Stimulated activated CD4-positive, alpha-beta T cell treated with anti-CD3 and anti-CD28 coated beads, TNF-alpha, amount 100 ng/mL, for 4 hours (primary cell): ENCODE results near the gene NFAT5.
"Not testable (repeated sequence)": the region's sequence is repeated elsewhere in the genome, so short reads cannot be mapped to it uniquely, and the experiment has no call there.

Experiments used
- DNase-seq, 3 experiments: peaks; one replicate each; pipeline ENCODE4 v3.0.0-alpha.2; 2020; ENCODE audit warnings: low read depth in 3 of 3

The NFAT5 gene

DNA sequence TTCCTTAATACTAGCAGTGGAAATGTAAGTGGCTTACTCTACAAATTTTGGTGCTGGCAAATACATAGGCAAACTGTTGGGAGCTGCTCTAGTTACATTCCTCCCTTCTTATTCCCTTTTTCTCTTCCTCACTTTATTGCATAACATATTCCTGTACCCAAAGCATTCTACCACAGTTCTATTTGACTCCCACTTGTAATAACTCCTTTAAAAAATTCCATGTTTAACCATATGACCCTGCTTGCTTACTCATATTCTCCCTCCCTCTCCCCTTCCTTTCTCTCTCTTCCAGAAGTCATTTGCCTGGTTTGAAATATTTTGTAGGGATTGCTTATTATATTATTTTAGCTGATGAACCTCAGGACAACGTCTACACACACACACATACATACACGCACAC lies 137.9 kb downstream of the NFAT5 start:
- no peak for DNase-seq

DNA sequence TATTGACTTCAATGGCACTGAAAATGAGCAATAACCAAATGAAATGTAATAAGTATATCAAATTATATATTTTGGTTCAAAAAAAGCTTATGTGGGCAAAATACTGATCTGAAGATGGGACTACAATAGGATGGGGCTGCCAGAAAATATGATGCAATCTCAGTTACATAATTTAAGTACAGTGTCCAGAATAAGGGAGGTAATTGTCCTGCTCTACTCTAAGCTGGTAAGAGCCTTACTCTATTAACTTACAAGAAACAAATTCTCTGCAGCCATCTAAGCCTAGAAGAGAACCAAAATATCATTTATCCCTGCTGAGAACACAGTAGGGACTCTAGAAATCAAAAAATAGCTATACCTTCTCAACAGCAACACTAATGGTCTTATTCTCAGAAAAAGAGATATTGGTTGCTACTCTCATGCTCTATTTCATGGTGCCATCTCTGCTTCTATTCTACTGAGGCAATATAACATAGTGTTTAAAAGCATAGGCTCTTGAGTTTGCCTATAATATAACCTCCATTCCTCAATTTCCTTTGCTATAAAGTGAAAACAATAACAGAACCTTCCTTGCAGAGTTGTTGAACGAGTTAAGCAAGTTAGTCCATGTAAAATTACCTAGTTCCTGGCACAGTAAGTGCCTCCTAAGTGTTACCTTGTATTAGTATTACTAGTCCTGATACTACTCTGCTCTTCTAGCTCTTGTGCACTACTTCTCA lies 140.6 kb downstream of the NFAT5 start:
- DNase-seq = no peak

- DNase-seq = no peak
These were observed 141.2 kb downstream of the NFAT5 start for GRCh38 chr16:69706975-69707340.

GRCh38 chr16:69707920-69708683 lies 142.3 kb downstream of the NFAT5 start:
- DNase-seq = no peak

DNA sequence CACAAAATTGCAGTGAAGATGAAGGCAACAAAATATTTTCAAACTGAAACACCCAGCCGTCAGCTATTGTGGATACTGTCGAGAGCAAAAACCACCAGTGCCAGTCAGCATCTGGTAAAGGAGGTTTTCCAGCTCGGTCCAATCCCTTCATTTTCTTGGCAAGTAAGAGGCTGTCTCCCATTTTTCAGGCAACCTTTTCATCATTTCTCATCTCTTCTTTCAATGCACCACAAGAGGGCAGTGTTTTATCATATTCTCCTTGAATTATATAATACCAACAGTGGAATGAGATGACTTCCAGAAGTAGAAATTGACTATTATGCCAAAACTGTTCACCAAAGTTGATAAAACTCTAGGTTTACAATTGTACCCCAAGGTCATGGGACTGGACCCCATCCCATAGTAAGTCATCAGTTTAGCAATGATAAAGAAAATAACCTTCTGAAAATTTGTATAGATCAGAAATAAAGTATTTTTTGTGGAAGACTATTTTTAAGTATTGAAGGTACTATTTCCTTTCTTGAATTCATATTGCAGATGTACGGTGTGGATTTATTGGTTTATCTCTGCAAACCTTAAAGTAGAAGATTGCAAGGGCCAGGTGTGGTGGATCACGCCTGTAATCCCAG lies 143.8 kb downstream of the NFAT5 start:
- no peak for DNase-seq

- DNase-seq = no peak
These were observed 145.5 kb downstream of the NFAT5 start for GRCh38 chr16:69711115-69711740.

- no peak for DNase-seq
These were observed 146.5 kb downstream of the NFAT5 start for GRCh38 chr16:69712277-69712676.

- no peak for DNase-seq
These were observed 147.3 kb downstream of the NFAT5 start for GRCh38 chr16:69712914-69713581.

GRCh38 chr16:69717066-69717465 lies 151.3 kb downstream of the NFAT5 start:
- no peak for DNase-seq

DNA sequence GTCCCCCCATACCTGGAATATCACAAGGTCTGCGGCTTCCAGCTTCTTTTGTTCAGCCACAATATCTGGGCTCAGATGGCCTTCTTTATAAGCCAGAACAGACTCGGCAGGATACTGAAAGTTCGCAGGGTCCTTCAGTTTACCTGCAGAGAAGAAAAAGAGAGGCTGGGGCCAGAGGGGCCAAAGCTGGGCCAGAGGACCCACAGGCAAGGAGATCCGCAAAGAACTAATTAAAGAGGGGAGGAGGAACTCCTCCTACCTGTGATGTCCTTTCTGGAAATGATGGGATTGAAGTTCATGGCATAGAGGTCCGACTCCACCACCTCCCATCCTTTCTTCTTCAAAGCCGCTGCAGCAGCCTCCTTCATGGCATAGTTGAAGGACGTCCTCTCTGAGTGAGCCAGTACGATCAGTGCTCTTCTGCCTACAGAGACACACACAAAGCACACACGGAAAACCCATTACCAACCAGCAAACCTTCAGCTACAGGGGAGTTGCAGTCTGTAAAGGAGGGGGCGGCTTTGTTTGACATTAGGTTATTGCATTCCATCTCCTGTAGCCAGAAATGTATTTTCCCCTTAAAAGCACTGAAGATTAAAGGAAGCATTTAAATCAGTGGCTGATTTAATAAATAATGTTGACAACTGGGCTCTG lies 152.5 kb downstream of the NFAT5 start:
- DNase-seq = no peak

DNA sequence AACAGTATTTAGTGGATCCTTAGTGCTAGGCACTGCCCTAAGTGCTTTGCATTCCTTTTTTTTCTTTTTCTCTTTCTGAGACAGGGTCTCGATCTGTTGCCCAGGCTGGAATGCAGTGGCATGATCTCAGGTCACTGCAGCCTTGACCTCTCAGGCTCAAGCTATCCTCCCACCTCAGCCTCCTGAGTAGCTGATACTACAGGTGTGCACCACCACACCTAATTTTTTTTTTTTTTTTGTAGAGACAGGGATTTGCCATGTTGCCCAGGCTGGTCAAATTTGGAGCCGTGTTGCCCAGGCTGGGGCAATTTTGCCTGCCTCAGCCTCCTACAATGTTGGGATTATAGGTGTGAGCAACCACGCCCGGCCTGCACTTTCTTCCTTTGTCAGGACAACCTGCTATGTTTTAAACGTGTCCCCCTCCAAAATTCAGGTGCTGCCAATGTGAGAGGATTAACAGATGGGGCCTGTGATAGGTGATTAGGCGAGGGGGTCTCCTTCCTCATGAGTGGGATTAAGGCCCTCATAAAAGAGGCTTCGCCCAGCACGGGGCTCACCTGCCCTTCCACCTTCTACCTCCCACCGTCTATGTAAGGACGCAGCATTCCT lies 155.2 kb downstream of the NFAT5 start:
- no peak for DNase-seq

DNA sequence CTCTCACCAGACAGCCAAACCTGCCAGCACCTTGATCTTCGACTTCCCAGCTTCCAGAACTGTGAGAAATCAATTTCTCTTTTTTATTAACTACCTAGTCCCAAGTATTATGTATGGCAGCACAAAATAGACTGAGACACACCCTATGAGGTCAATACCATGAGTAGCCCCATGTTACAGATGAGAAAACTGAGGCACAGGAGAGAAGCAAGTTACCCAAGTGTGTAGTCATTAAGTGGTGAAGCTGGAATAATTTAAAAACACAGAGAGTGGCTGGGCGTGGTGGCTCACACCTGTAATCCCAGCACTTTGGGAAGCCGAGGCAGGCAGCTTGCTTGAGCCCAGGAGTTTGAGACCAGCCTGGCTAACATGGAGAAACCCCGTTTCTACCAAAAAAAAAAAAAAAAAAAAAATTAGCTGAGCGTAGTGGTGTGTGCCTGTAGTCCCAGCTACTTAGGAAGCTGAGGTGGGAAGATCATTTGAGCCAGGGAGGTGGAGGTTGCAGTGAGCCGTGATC lies 155.7 kb downstream of the NFAT5 start:
- DNase-seq = no peak

DNA sequence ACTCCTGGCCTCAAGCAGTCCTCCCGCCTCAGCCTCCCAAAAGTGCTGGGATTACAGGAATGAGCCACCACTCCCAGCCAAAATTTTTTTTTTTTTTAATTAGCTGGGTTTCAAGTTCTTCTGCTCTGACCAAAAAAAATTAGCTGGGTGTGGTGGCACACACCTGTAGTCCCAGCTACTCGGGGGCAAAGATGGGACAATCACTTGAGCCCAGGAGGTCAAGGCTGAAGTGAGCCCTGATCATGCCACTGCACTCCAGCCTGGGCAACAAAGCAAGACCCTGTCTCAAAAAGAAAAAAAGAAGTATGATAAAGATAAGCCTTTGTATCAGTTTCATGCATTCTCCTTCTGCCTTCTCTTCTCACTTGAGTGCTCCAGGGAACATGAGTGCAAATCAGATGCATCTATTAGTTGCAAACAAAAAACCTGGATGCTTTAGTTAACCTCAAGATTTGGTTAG lies 158.7 kb downstream of the NFAT5 start:
- no peak for DNase-seq

- no peak for DNase-seq
These were observed 159.3 kb downstream of the NFAT5 start for GRCh38 chr16:69724981-69725479.

GRCh38 chr16:69725480-69726312 lies 159.9 kb downstream of the NFAT5 start:
- no peak for DNase-seq

- DNase-seq = peak; percentile 69 to 77 (median 69)
These were observed 160.7 kb downstream of the NFAT5 start, which contains the start of gene NQO1 for GRCh38 chr16:69726313-69727060. NQO1 (minus strand) TSS chr16:69726560; CDS start chr16:69726439, 121 bp downstream.

DNA sequence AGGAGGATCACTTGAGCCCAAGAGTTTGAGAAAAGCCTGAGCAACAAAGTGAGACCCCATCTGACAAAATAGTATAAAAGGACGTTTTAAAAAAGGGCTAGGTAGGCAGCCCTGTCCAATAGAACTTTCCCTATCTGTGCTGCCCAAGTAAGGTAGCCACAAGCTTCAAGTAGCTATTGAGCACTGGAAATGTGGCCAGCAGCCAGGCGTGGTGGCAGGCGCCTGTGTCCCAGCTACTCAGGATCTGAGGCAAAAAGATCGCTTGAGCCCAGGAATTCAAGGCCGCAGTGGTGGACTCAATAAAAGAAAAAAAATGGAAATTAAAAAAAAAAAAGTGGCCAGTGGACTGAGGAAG lies 162.1 kb downstream of the NFAT5 start:
- no peak for DNase-seq

DNA sequence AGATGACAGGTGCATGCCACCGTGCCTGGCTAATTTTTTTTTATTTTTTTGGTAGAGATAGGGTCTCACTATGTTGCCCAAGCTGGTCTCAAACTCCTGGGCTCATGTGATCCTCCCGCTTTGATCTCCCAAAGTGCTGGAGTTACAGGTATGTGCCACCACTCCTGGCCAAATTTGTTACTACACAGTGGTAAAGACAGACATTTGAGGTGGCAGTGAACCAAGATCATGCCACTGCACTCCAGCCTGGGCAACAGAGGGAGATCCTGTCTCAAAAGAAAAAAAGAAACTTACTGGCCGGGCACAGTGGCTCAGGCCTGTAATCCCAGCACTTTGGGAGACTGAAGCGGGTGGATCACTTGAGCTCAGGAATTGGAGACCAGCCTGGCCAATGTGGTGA lies 163.3 kb downstream of the NFAT5 start:
- not testable (repeated sequence) for DNase-seq

GRCh38 chr16:69731280-69731679 lies 165.5 kb downstream of the NFAT5 start:
- not testable (repeated sequence) for DNase-seq
